ENCODE measurements around the gene MCUB.

DNA sequence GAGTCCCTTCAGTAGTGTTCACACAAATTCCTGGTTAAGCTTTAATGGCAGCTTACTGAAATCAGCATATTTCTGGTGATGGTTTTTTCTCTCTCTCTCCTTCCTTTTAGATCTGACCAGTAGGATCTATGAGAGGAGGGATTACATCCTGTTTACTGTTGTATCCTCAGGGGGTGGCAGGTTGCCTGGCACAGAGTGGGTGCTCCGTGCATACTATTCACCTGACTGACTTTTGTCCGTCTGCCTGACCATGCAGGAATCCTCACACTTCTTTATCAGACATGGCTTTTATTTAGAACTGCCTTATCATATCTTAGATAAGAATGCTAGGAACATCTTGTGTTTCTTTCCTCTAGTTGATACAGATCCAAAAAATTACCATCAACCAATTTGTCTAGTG, 29.6 kb downstream of the MCUB start:
- TF ChIP-seq YY1 (IDR thresholded peaks at IDR 0.05; ENCODE audit: insufficient read depth, insufficient read length) = no peak
- TF ChIP-seq ZNF274 (IDR thresholded peaks at IDR 0.05; ENCODE audit: low read depth, low read length) = no peak
- no peak for TF ChIP-seq SUZ12 (IDR thresholded peaks at IDR 0.05; ENCODE audit: extremely low read depth, insufficient read depth, insufficient read length)
